Measurements from ENCODE around the gene METAP1.

GRCh38 chr4:99084595-99084994, 89.1 kb downstream of the METAP1 start:
- no peak for TF ChIP-seq CTCF (conservative IDR thresholded peaks at IDR 0.05 in 1 of 2, IDR thresholded peaks at IDR 0.05 in 1 of 2; ENCODE audit: extremely low read depth in 1 of 2, insufficient read depth in 1 of 2, low read depth in 1 of 2, low read length in 2 of 2)
- TF ChIP-seq EZH2 (IDR thresholded peaks at IDR 0.05; ENCODE audit: borderline replicate concordance, low read length) = no peak

Measured in mammary epithelial cell (primary cell).